ENCODE data around the gene CLDN11. TPM values are rescaled to one million over a fixed set of nuclear protein-coding genes. Genes with fewer than 3 reads are reported as not detected.
A peak's percentile ranks its signal among the peaks of the same experiment; 100 is the strongest.

CLDN11 gene
- total RNA-seq (10 to 100 TPM in 1 of 2 donors, 1 to 10 TPM in 1; 5.1 to 11.9 TPM), polyA plus RNA-seq (1 to 10 TPM in 1 of 2 donors, under 1 TPM in 1; 0.36 to 1.4 TPM)
- long read RNA-seq, donor 1: 0 reads
- long read RNA-seq, donor 2: 0 reads

DNA sequence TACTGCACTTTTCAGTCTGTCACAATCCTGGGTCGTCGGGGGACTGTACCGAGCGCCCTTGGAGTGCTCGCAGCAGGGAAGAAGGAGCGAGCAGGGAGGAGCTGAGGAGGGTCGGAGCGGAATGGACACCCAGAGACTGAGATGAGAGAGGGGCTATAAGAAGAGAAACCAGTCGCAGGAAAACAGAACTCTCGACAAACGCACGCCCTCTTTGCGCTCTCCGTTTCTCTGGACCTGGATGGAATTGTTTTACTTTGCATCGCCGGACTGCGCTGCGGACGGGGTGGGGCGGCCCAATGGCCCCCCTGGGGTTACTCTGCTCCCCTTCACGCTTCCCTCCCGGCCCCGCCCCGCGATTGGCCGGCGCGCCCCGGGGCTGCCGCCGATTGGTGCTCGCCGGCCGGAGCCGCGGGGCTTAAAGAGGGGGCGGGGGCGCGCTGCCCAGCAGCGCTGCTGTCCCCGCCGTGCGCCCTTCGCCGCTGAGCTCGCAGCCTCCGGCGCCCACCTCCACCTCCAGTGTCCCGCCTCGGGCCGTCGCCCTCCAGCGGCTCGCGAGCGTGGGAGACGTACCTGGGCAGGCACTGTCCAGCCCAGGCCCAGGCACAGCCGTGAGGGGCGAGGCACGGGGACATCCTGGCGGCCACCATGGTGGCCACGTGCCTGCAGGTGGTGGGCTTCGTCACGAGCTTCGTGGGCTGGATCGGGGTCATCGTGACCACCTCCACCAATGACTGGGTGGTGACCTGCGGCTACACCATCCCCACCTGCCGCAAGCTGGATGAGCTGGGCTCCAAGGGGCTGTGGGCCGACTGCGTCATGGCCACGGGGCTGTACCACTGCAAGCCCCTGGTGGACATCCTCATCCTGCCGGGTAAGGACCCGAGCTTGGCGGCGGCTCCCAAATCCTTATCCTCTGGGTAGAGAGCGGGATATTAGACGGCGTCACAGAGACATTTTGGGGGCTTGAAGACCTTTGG is at the start of gene CLDN11:
CLDN11 (plus strand) TSS at position 447 of the 977 bp plus-strand sequence; CDS start at position 646, 199 bp downstream.
- intact Hi-C loops (cut with DNase I): loop anchor here in 1 of 2 donors (2.0 kb wide), 1 partner anchor 396 kb away; no protein-coding TSS in a partner anchor
- Histone ChIP-seq H3K27ac (ENCODE audit: low read depth in 1 of 2, low read length in 2 of 2) (no peak within 1 kb of the TSS), H3K27me3 (ENCODE audit: control insufficient read depth in 1 of 2, insufficient read depth in 2 of 2, low read length in 1 of 2) (no peaks in the 10 kb centered on the region), H3K9me3 (ENCODE audit: control insufficient read depth, low read length) (no peaks in the 10 kb centered on the region), H3K36me3 (ENCODE audit: control insufficient read depth in 1 of 2, insufficient read depth in 2 of 2, low read length in 1 of 2) (no peaks in the 10 kb centered on the region), H3K4me3 (ENCODE audit: low read length in 2 of 2) (peak within 1 kb of the TSS; percentile 1 to 19), H3K4me1 (ENCODE audit: control insufficient read depth in 1 of 2, insufficient read depth in 2 of 2, low read length in 2 of 2) (no peaks in the 10 kb centered on the region)
- DNase-seq: peak in 1 of 2 donors; percentile 76
- WGBS, 2 donors: 2 to 4% methylated on average over 79 of the region's 79 CpGs
- peak; percentile 67 for ATAC-seq (ENCODE audit: low FRiP score)

DNA sequence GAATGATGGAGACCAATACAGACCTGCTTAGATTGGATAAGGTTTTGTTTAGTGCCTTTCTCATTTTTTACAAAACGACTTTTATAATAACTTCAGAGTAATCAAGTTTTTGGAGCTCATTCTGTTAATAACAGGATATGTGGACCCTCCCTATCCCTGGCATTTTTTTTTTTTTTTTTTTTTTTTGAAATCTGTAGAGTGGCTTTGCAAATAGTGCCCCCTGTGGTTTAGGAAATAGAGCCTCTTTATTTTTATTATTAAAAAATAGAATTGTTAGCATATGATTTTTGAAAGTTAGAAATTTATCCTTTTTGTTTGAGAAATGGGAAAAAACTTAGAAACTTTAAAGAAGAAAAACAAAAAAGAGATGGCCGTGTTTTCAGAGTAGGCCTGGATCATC is 49.7 kb upstream of the CLDN11 start:
- H3K4me1 ChIP-seq (ENCODE audit: control insufficient read depth in 1 of 2, insufficient read depth in 2 of 2, low read length in 2 of 2): peaks cover 2 to 3% of the 10 kb centered on the region in 2 donors
- ATAC-seq (ENCODE audit: low FRiP score) (no peak), DNase-seq (no peak)
- no peaks in the 10 kb centered on the region for H3K27me3 ChIP-seq (ENCODE audit: control insufficient read depth in 1 of 2, insufficient read depth in 2 of 2, low read length in 1 of 2)
- 82 to 84% methylated on average over 2 of the region's 2 CpGs for WGBS, 2 donors
- H3K27ac ChIP-seq (ENCODE audit: low read depth in 1 of 2, low read length in 2 of 2): no peak overlapping the region
- intact Hi-C loops (cut with DNase I): no loop called here
- H3K36me3 ChIP-seq (ENCODE audit: control insufficient read depth in 1 of 2, insufficient read depth in 2 of 2, low read length in 1 of 2): no peaks in the 10 kb centered on the region
- no peaks in the 10 kb centered on the region for H3K9me3 ChIP-seq (ENCODE audit: control insufficient read depth, low read length)
- no peak overlapping the region for H3K4me3 ChIP-seq (ENCODE audit: low read length in 2 of 2)

DNA sequence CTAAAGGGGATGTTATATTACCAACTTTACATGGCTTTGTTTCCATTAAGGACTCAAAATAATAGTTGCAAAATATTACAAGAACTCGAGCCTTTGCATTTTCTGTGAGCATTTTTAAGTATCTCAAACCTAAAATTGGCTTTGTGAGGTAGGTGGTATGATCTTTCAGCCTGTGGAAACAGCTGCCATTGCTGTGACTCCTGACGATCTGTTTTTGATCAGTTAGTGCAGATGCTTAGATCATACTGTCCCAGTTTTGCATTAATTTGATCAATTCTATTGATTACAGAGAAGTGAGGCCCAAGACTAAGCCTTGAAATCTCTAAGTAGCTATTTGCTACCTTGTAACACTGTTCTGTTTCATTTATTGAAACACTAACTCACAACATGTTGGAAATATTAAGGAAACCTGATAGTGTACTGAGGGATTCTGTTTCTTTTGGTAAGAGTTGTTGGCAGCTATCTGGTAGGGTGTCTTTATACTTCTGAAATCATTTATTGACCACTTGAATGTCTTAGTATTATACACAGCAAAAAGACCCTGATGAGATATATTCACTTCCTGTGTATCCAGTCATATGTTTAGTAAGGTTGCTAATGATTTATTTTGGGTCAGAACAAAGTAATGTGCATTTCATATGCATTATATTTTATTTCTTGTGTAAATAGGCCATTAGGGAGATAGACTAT is 46.3 kb upstream of the CLDN11 start:
- ATAC-seq (ENCODE audit: low FRiP score) (no peak), DNase-seq (no peak)
- no peak overlapping the region for H3K27ac ChIP-seq (ENCODE audit: low read depth in 1 of 2, low read length in 2 of 2)
- H3K36me3 ChIP-seq (ENCODE audit: control insufficient read depth in 1 of 2, insufficient read depth in 2 of 2, low read length in 1 of 2): no peaks in the 10 kb centered on the region
- WGBS, 2 donors: 10 to 24% methylated on average over 2 of the region's 2 CpGs
- no peaks in the 10 kb centered on the region for H3K27me3 ChIP-seq (ENCODE audit: control insufficient read depth in 1 of 2, insufficient read depth in 2 of 2, low read length in 1 of 2)
- H3K4me3 ChIP-seq (ENCODE audit: low read length in 2 of 2): no peak overlapping the region
- no peaks in the 10 kb centered on the region for H3K9me3 ChIP-seq (ENCODE audit: control insufficient read depth, low read length)
- intact Hi-C loops (cut with DNase I): no loop called here
- peaks cover 2 to 5% of the 10 kb centered on the region in 2 donors for H3K4me1 ChIP-seq (ENCODE audit: control insufficient read depth in 1 of 2, insufficient read depth in 2 of 2, low read length in 2 of 2)

DNA sequence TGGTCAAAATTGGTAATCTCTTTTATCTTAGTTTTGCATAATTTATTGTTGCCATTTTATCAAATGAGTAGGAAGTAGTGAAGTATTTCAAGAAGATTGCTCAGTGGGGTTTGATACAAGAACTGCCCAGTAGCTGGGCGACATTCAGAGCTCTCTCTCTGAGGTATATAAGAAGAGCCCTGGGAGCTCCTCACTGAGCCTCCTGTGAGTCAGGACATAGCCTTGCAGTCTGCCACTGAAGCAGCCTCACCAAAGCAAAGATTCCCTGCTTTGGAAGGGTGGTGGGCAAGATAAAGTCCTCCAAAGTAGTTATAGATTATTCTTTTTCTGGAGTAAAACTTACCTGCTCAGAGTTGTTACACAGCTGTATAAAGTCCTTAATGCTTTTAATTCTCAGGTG is 35.1 kb upstream of the CLDN11 start:
- Histone ChIP-seq H3K9me3 (ENCODE audit: control insufficient read depth, low read length) (no peaks in the 10 kb centered on the region), H3K27ac (ENCODE audit: low read depth in 1 of 2, low read length in 2 of 2) (no peak overlapping the region), H3K36me3 (ENCODE audit: control insufficient read depth in 1 of 2, insufficient read depth in 2 of 2, low read length in 1 of 2) (peaks cover 0 to 5% of the 10 kb centered on the region in 2 donors), H3K4me1 (ENCODE audit: control insufficient read depth in 1 of 2, insufficient read depth in 2 of 2, low read length in 2 of 2) (no peaks in the 10 kb centered on the region), H3K27me3 (ENCODE audit: control insufficient read depth in 1 of 2, insufficient read depth in 2 of 2, low read length in 1 of 2) (no peaks in the 10 kb centered on the region), H3K4me3 (ENCODE audit: low read length in 2 of 2) (no peak overlapping the region)
- DNase-seq: no peak
- no peak for ATAC-seq (ENCODE audit: low FRiP score)
- intact Hi-C loops (cut with DNase I): no loop called here
- WGBS, 2 donors: 70 to 72% methylated on average over 1 of the region's 1 CpG

DNA sequence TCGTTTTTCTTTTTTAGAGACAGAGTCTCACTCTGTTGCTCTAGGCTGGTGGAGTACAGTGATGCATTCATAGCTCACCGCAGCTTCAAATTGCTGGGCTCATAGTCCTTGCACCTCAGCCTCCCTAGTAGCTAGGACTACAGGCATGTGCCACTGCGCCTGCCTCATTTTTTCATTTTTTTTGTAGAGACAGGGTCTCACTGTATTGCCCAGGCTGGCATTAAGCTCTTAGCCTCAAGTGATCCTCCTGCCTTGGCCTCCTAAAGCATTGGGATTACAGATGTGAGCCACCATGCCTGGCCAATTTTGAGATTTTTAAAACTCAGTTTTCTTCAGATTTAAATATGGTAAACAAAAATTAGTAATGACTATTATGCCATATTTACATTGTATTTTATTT is 32.2 kb upstream of the CLDN11 start:
- Histone ChIP-seq H3K27ac (ENCODE audit: low read depth in 1 of 2, low read length in 2 of 2) (no peak overlapping the region), H3K27me3 (ENCODE audit: control insufficient read depth in 1 of 2, insufficient read depth in 2 of 2, low read length in 1 of 2) (no peaks in the 10 kb centered on the region), H3K9me3 (ENCODE audit: control insufficient read depth, low read length) (no peaks in the 10 kb centered on the region), H3K4me1 (ENCODE audit: control insufficient read depth in 1 of 2, insufficient read depth in 2 of 2, low read length in 2 of 2) (no peaks in the 10 kb centered on the region), H3K4me3 (ENCODE audit: low read length in 2 of 2) (no peak overlapping the region), H3K36me3 (ENCODE audit: control insufficient read depth in 1 of 2, insufficient read depth in 2 of 2, low read length in 1 of 2) (peaks cover 2 to 5% of the 10 kb centered on the region in 2 donors)
- intact Hi-C loops (cut with DNase I): no loop called here
- 94 to 95% methylated on average over 3 of the region's 3 CpGs for WGBS, 2 donors
- ATAC-seq (ENCODE audit: low FRiP score): no peak
- DNase-seq: no peak

DNA sequence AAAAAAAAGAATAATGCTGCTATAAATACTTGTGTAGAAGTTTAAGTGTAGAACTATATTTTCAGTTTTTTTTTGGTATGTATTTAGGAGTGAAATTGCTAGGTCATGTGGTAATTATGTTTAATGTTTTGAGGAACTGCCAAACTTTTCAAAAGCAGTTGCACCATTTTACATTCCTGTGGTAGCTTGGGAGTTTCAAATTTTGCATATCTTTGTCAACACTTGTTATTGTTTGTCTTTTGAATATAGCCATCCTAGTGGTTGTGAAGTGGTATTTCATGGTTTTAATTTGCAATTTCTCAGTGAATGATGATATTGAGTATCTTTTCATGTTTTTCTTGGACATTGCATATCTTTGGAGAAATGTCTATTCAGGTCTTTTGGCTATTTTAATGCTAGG is 30.7 kb upstream of the CLDN11 start:
- intact Hi-C loops (cut with DNase I): no loop called here
- H3K36me3 ChIP-seq (ENCODE audit: control insufficient read depth in 1 of 2, insufficient read depth in 2 of 2, low read length in 1 of 2): peaks cover 2 to 5% of the 10 kb centered on the region in 2 donors
- no peak overlapping the region for H3K27ac ChIP-seq (ENCODE audit: low read depth in 1 of 2, low read length in 2 of 2)
- no peak for ATAC-seq (ENCODE audit: low FRiP score)
- H3K9me3 ChIP-seq (ENCODE audit: control insufficient read depth, low read length): no peaks in the 10 kb centered on the region
- no peaks in the 10 kb centered on the region for H3K4me1 ChIP-seq (ENCODE audit: control insufficient read depth in 1 of 2, insufficient read depth in 2 of 2, low read length in 2 of 2)
- no peak overlapping the region for H3K4me3 ChIP-seq (ENCODE audit: low read length in 2 of 2)
- no peaks in the 10 kb centered on the region for H3K27me3 ChIP-seq (ENCODE audit: control insufficient read depth in 1 of 2, insufficient read depth in 2 of 2, low read length in 1 of 2)
- no peak for DNase-seq

DNA sequence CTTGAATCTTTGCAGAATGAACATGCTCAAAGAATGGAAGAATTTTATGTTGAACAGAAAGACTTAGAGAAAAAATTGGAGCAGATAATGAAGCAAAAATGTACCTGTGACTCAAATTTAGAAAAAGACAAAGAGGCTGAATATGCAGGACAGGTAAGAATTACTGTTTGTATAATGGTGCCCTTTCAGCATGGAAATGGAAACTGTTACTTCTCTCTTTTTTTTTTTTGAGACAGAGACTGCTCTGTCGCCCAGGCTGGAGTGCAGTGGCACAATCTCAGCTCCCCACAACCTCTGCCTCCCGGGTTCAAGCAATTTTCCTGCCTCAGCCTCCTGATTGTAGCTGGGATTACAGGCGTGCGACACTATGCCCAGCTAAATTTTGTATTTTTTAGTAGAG is 27.6 kb upstream of the CLDN11 start:
- H3K27ac ChIP-seq (ENCODE audit: low read depth in 1 of 2, low read length in 2 of 2): no peak overlapping the region
- H3K4me1 ChIP-seq (ENCODE audit: control insufficient read depth in 1 of 2, insufficient read depth in 2 of 2, low read length in 2 of 2): no peaks in the 10 kb centered on the region
- ATAC-seq (ENCODE audit: low FRiP score): no peak
- H3K27me3 ChIP-seq (ENCODE audit: control insufficient read depth in 1 of 2, insufficient read depth in 2 of 2, low read length in 1 of 2): no peaks in the 10 kb centered on the region
- H3K36me3 ChIP-seq (ENCODE audit: control insufficient read depth in 1 of 2, insufficient read depth in 2 of 2, low read length in 1 of 2): peaks cover 2 to 5% of the 10 kb centered on the region in 2 donors
- H3K9me3 ChIP-seq (ENCODE audit: control insufficient read depth, low read length): no peaks in the 10 kb centered on the region
- intact Hi-C loops (cut with DNase I): no loop called here
- H3K4me3 ChIP-seq (ENCODE audit: low read length in 2 of 2): no peak overlapping the region
- no peak for DNase-seq
- WGBS, 2 donors: 91 to 92% methylated on average over 4 of the region's 4 CpGs

DNA sequence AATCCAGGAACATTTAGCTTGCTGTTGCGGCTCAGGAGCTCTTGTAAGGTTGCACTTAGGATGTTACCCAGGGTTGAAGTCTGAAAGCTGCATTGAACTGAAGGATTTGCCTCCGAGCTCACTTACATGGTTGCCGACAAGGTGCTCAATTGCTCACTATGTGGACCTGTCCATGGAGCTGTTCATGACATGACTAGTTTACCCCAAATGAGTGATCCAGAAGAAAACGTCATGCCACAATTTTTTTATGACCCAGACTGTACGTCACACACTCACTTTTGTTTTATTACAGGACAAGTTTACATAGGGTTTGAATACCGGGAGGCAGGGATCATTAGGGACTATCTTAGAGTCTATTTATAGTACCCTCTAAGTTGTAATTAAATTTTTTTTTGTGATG is 21.0 kb upstream of the CLDN11 start:
- no peaks in the 10 kb centered on the region for H3K9me3 ChIP-seq (ENCODE audit: control insufficient read depth, low read length)
- no peaks in the 10 kb centered on the region for H3K27me3 ChIP-seq (ENCODE audit: control insufficient read depth in 1 of 2, insufficient read depth in 2 of 2, low read length in 1 of 2)
- H3K36me3 ChIP-seq (ENCODE audit: control insufficient read depth in 1 of 2, insufficient read depth in 2 of 2, low read length in 1 of 2): peaks cover 0 to 2% of the 10 kb centered on the region in 2 donors
- no peak for DNase-seq
- no peak for ATAC-seq (ENCODE audit: low FRiP score)
- H3K27ac ChIP-seq (ENCODE audit: low read depth in 1 of 2, low read length in 2 of 2): no peak overlapping the region
- intact Hi-C loops (cut with DNase I): no loop called here
- no peak overlapping the region for H3K4me3 ChIP-seq (ENCODE audit: low read length in 2 of 2)
- no peaks in the 10 kb centered on the region for H3K4me1 ChIP-seq (ENCODE audit: control insufficient read depth in 1 of 2, insufficient read depth in 2 of 2, low read length in 2 of 2)
- WGBS, 2 donors: 86% methylated on average over 6 of the region's 6 CpGs

Data from aorta (tissue), 5 donors.